HUES6 (cell line): ENCODE data around the gene GPR158.

Experiments used
- H3K27ac ChIP-seq: 2 replicates; pipeline ENCODE4 v1.7.0; 2013; ENCODE audit warnings: low read depth, mild to moderate bottlenecking, low read length, inconsistent platforms
- H3K27me3 ChIP-seq: 2 replicates; pipeline ENCODE4 v1.6.1; 2013; ENCODE audit warnings: low read length; ENCODE audit not compliant: control insufficient read depth, insufficient read depth
- H3K36me3 ChIP-seq: 2 replicates; pipeline ENCODE4 v1.6.1; 2013; ENCODE audit warnings: low read length; ENCODE audit not compliant: control insufficient read depth, insufficient read depth
- H3K4me1 ChIP-seq: 2 replicates; pipeline ENCODE4 v1.6.1; 2013; ENCODE audit warnings: low read length; ENCODE audit not compliant: control insufficient read depth, insufficient read depth
- H3K4me3 ChIP-seq: 2 replicates; pipeline ENCODE4 v1.5.1; 2013; ENCODE audit warnings: low read depth, low read length
- H3K9ac ChIP-seq: one replicate; pipeline ENCODE4 v1.6.1; 2013; ENCODE audit warnings: mild to moderate bottlenecking, low read length
- H3K9me3 ChIP-seq: 2 replicates; pipeline ENCODE4 v1.6.1; 2013; ENCODE audit warnings: low read depth, low read length; ENCODE audit not compliant: control insufficient read depth, insufficient read depth

GPR158 gene

GRCh38 chr10:25209618-25210017, 34.8 kb downstream of the GPR158 start:
- no peaks in the 10 kb centered on the region for H3K9me3 ChIP-seq

GRCh38 chr10:25210265-25210664, 35.5 kb downstream of the GPR158 start:
- Histone ChIP-seq H3K36me3 (no peaks in the 10 kb centered on the region), H3K27me3 (no peaks in the 10 kb centered on the region), H3K9me3 (no peaks in the 10 kb centered on the region), H3K4me1 (peaks cover 3% of the 10 kb centered on the region; the same call in 1 of the 2 replicates), H3K9ac (no peak overlapping the region), H3K27ac (no peak overlapping the region), H3K4me3 (no peak overlapping the region)

More at GRCh38 chr10:25209618-25210017, 34.8 kb downstream of the GPR158 start:
- peaks cover 3% of the 10 kb centered on the region; the same call in 1 of the 2 replicates for H3K4me1 ChIP-seq
- no peaks in the 10 kb centered on the region for H3K36me3 ChIP-seq
- H3K27me3 ChIP-seq, result no peaks in the 10 kb centered on the region
- no peak overlapping the region for H3K4me3 ChIP-seq
- no peak overlapping the region for H3K9ac ChIP-seq
- H3K27ac ChIP-seq, result no peak overlapping the region

GRCh38 chr10:25220156-25220555, 45.4 kb downstream of the GPR158 start:
- H3K27ac ChIP-seq, result no peak overlapping the region
- no peaks in the 10 kb centered on the region for H3K36me3 ChIP-seq
- no peaks in the 10 kb centered on the region for H3K4me1 ChIP-seq
- H3K27me3 ChIP-seq, result no peaks in the 10 kb centered on the region
- H3K4me3 ChIP-seq, result no peak overlapping the region
- no peaks in the 10 kb centered on the region for H3K9me3 ChIP-seq
- no peak overlapping the region for H3K9ac ChIP-seq

- H3K27ac ChIP-seq, result no peak overlapping the region
- H3K9ac ChIP-seq, result no peak overlapping the region
- H3K9me3 ChIP-seq, result no peaks in the 10 kb centered on the region
- H3K36me3 ChIP-seq, result no peaks in the 10 kb centered on the region
- no peaks in the 10 kb centered on the region for H3K4me1 ChIP-seq
- no peaks in the 10 kb centered on the region for H3K27me3 ChIP-seq
- H3K4me3 ChIP-seq, result no peak overlapping the region
Measured at GRCh38 chr10:25222085-25222660, 47.4 kb downstream of the GPR158 start.

- H3K27me3 ChIP-seq, result no peaks in the 10 kb centered on the region
- H3K36me3 ChIP-seq, result no peaks in the 10 kb centered on the region
- no peak overlapping the region for H3K4me3 ChIP-seq
- no peak overlapping the region for H3K9ac ChIP-seq
- no peaks in the 10 kb centered on the region for H3K4me1 ChIP-seq
- no peaks in the 10 kb centered on the region for H3K9me3 ChIP-seq
- H3K27ac ChIP-seq, result no peak overlapping the region
Measured at GRCh38 chr10:25226775-25227682, 52.2 kb downstream of the GPR158 start.

GRCh38 chr10:25231751-25232150, 57.0 kb downstream of the GPR158 start:
- Histone ChIP-seq H3K4me3 (no peak overlapping the region), H3K27ac (no peak overlapping the region), H3K27me3 (no peaks in the 10 kb centered on the region), H3K36me3 (no peaks in the 10 kb centered on the region), H3K4me1 (no peaks in the 10 kb centered on the region), H3K9ac (no peak overlapping the region), H3K9me3 (no peaks in the 10 kb centered on the region)

- Histone ChIP-seq H3K9me3 (no peaks in the 10 kb centered on the region), H3K4me1 (no peaks in the 10 kb centered on the region), H3K27me3 (no peaks in the 10 kb centered on the region), H3K4me3 (no peak overlapping the region), H3K36me3 (no peaks in the 10 kb centered on the region), H3K9ac (no peak overlapping the region), H3K27ac (no peak overlapping the region)
Measured at GRCh38 chr10:25232204-25232603, 57.4 kb downstream of the GPR158 start.

GRCh38 chr10:25245165-25245564, 70.4 kb downstream of the GPR158 start:
- H3K9ac ChIP-seq, result no peak overlapping the region
- H3K4me1 ChIP-seq, result no peaks in the 10 kb centered on the region
- H3K27me3 ChIP-seq, result no peaks in the 10 kb centered on the region

GRCh38 chr10:25257646-25258045, 82.8 kb downstream of the GPR158 start:
- H3K27me3 ChIP-seq, result no peaks in the 10 kb centered on the region
- H3K27ac ChIP-seq, result no peak overlapping the region
- no peaks in the 10 kb centered on the region for H3K4me1 ChIP-seq
- H3K9me3 ChIP-seq, result no peaks in the 10 kb centered on the region
- no peak overlapping the region for H3K9ac ChIP-seq
- no peaks in the 10 kb centered on the region for H3K36me3 ChIP-seq
- H3K4me3 ChIP-seq, result no peak overlapping the region

More at GRCh38 chr10:25245165-25245564, 70.4 kb downstream of the GPR158 start:
- Histone ChIP-seq H3K36me3 (no peaks in the 10 kb centered on the region), H3K4me3 (no peak overlapping the region), H3K27ac (no peak overlapping the region), H3K9me3 (no peaks in the 10 kb centered on the region)

- H3K27me3 ChIP-seq, result no peaks in the 10 kb centered on the region
- no peaks in the 10 kb centered on the region for H3K9me3 ChIP-seq
- H3K27ac ChIP-seq, result no peak overlapping the region
- no peaks in the 10 kb centered on the region for H3K4me1 ChIP-seq
- no peak overlapping the region for H3K4me3 ChIP-seq
- H3K9ac ChIP-seq, result no peak overlapping the region
- no peaks in the 10 kb centered on the region for H3K36me3 ChIP-seq
Measured at GRCh38 chr10:25261110-25261509, 86.3 kb downstream of the GPR158 start.

- no peaks in the 10 kb centered on the region for H3K4me1 ChIP-seq
- H3K4me3 ChIP-seq, result no peak overlapping the region
- no peaks in the 10 kb centered on the region for H3K36me3 ChIP-seq
- no peak overlapping the region for H3K9ac ChIP-seq
- no peaks in the 10 kb centered on the region for H3K27me3 ChIP-seq
- H3K27ac ChIP-seq, result no peak overlapping the region
- H3K9me3 ChIP-seq, result no peaks in the 10 kb centered on the region
Measured at GRCh38 chr10:25261558-25261957, 86.8 kb downstream of the GPR158 start.
